Endothelial cell of umbilical vein (primary cell): ENCODE results near the gene CBLL1.

ENCODE experiments used
- CTCF ChIP-seq, 2 donors: IDR thresholded peaks; 1 replicate in 1 of 2; 2 replicates in 1 of 2; pipeline ENCODE4 v1.5.1; 2011; ENCODE audit warnings: low read length in 2 of 2, mild to moderate bottlenecking in 2 of 2, moderate library complexity in 2 of 2, control low read depth in 1 of 2, inconsistent platforms in 1 of 2, low read depth in 1 of 2; ENCODE audit not compliant: insufficient read depth in 1 of 2; ENCODE audit errors: extremely low read depth in 1 of 2
- EZH2 ChIP-seq: IDR thresholded peaks from 2 replicates; pipeline ENCODE4 v1.6.1; 2012; ENCODE audit warnings: borderline replicate concordance, low read depth, mild to moderate bottlenecking, moderate library complexity, low read length, inconsistent platforms; ENCODE audit not compliant: severe bottlenecking
- POLR2AphosphoS5 ChIP-seq: IDR thresholded peaks from 2 replicates; pipeline ENCODE4 v1.6.1; 2012; ENCODE audit warnings: low read depth, mild to moderate bottlenecking, control low read depth, low read length, moderate library complexity; ENCODE audit not compliant: insufficient read depth

GRCh38 chr7:107694386-107694785 is 49.6 kb upstream of the CBLL1 start:
- no peak for TF ChIP-seq CTCF (IDR thresholded peaks at IDR 0.05; ENCODE audit: extremely low read depth in 1 of 2, insufficient read depth in 1 of 2, low read depth in 1 of 2, low read length in 2 of 2)
- TF ChIP-seq POLR2AphosphoS5: no peak
- TF ChIP-seq EZH2: no peak
